ENCODE results near the gene TTC28.
"Not testable (repeated sequence)": the region's sequence is repeated elsewhere in the genome, so short reads cannot be mapped to it uniquely, and the experiment has no call there.

The TTC28 gene

GRCh38 chr22:28077166-28077565, 602.5 kb downstream of the TTC28 start:
- DNase-seq: no peak

GRCh38 chr22:28075358-28075981, 604.2 kb downstream of the TTC28 start:
- no peak for DNase-seq

- no peak for DNase-seq
Observed at GRCh38 chr22:28074526-28074925, 605.1 kb downstream of the TTC28 start.

GRCh38 chr22:28072066-28072465, 607.6 kb downstream of the TTC28 start:
- no peak for DNase-seq

- no peak for DNase-seq
Observed at GRCh38 chr22:28068826-28069225, 610.8 kb downstream of the TTC28 start.

GRCh38 chr22:28064920-28065319, 614.7 kb downstream of the TTC28 start:
- DNase-seq: no peak

- no peak for DNase-seq
Observed at GRCh38 chr22:28063656-28064055, 616.0 kb downstream of the TTC28 start.

- not testable (repeated sequence) for DNase-seq
Observed at GRCh38 chr22:28060594-28060993, 619.0 kb downstream of the TTC28 start.

GRCh38 chr22:28058036-28058435, 621.6 kb downstream of the TTC28 start:
- DNase-seq: no peak

- no peak for DNase-seq
Observed at GRCh38 chr22:28054819-28055208, 624.8 kb downstream of the TTC28 start.

- no peak for DNase-seq
Observed at GRCh38 chr22:28053896-28054818, 625.5 kb downstream of the TTC28 start.

GRCh38 chr22:28052825-28053269, 626.8 kb downstream of the TTC28 start:
- DNase-seq: no peak

- DNase-seq: peak; percentile 6 to 11
Observed at GRCh38 chr22:28051787-28052356, 627.8 kb downstream of the TTC28 start.

- DNase-seq: no peak
Observed at GRCh38 chr22:28051091-28051786, 628.4 kb downstream of the TTC28 start.

GRCh38 chr22:28048529-28048928, 631.1 kb downstream of the TTC28 start:
- no peak for DNase-seq

- DNase-seq: no peak
Observed at GRCh38 chr22:28047740-28048139, 631.9 kb downstream of the TTC28 start.

- no peak for DNase-seq
Observed at GRCh38 chr22:28046100-28046499, 633.5 kb downstream of the TTC28 start.

GRCh38 chr22:28044546-28045173, 635.0 kb downstream of the TTC28 start:
- DNase-seq: no peak

GRCh38 chr22:28043266-28043665, 636.4 kb downstream of the TTC28 start:
- DNase-seq: no peak

GRCh38 chr22:28034760-28035401, 644.8 kb downstream of the TTC28 start:
- DNase-seq: no peak

GRCh38 chr22:28034145-28034759, 645.4 kb downstream of the TTC28 start:
- no peak for DNase-seq

- no peak for DNase-seq
Observed at GRCh38 chr22:28032861-28033260, 646.8 kb downstream of the TTC28 start.

Data from CD4-positive, alpha-beta T cell treated with Interleukin-1 beta for 1 hour (primary cell).